ENCODE results near the gene CLEC11A.

The CLEC11A gene

GRCh38 chr19:50718255-50719118 lies 4.7 kb upstream of the CLEC11A start:
- in situ Hi-C loops (cut with MboI; ENCODE audit: low pct_unique_long_range_greater_than_20kb, low sequenced_read_pairs, unreplicated experiment): no loop called here
- TF ChIP-seq, protein P1, sequence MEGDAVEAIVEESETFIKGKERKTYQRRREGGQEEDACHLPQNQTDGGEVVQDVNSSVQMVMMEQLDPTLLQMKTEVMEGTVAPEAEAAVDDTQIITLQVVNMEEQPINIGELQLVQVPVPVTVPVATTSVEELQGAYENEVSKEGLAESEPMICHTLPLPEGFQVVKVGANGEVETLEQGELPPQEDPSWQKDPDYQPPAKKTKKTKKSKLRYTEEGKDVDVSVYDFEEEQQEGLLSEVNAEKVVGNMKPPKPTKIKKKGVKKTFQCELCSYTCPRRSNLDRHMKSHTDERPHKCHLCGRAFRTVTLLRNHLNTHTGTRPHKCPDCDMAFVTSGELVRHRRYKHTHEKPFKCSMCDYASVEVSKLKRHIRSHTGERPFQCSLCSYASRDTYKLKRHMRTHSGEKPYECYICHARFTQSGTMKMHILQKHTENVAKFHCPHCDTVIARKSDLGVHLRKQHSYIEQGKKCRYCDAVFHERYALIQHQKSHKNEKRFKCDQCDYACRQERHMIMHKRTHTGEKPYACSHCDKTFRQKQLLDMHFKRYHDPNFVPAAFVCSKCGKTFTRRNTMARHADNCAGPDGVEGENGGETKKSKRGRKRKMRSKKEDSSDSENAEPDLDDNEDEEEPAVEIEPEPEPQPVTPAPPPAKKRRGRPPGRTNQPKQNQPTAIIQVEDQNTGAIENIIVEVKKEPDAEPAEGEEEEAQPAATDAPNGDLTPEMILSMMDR (IDR thresholded peaks at IDR 0.05; ENCODE audit: extremely low read depth, insufficient read depth, missing control alignments): no peak
- DNase-seq (ENCODE audit: low spot score): no peak

GRCh38 chr19:50719119-50719435 lies 4.1 kb upstream of the CLEC11A start:
- no peak for DNase-seq (ENCODE audit: low spot score)
- in situ Hi-C loops (cut with MboI; ENCODE audit: low pct_unique_long_range_greater_than_20kb, low sequenced_read_pairs, unreplicated experiment): no loop called here
- TF ChIP-seq, protein P1 (IDR thresholded peaks at IDR 0.05; ENCODE audit: extremely low read depth, insufficient read depth, missing control alignments): no peak

- TF ChIP-seq, protein P1 (IDR thresholded peaks at IDR 0.05; ENCODE audit: extremely low read depth, insufficient read depth, missing control alignments): no peak
- DNase-seq (ENCODE audit: low spot score): no peak
- in situ Hi-C loops (cut with MboI; ENCODE audit: low pct_unique_long_range_greater_than_20kb, low sequenced_read_pairs, unreplicated experiment): no loop called here
These were observed 3.6 kb upstream of the CLEC11A start, which contains the start of gene SHANK1 for GRCh38 chr19:50719566-50719965. SHANK1 (minus strand) TSS chr19:50719802; CDS start chr19:50716919, 2,883 bp downstream.

DNA sequence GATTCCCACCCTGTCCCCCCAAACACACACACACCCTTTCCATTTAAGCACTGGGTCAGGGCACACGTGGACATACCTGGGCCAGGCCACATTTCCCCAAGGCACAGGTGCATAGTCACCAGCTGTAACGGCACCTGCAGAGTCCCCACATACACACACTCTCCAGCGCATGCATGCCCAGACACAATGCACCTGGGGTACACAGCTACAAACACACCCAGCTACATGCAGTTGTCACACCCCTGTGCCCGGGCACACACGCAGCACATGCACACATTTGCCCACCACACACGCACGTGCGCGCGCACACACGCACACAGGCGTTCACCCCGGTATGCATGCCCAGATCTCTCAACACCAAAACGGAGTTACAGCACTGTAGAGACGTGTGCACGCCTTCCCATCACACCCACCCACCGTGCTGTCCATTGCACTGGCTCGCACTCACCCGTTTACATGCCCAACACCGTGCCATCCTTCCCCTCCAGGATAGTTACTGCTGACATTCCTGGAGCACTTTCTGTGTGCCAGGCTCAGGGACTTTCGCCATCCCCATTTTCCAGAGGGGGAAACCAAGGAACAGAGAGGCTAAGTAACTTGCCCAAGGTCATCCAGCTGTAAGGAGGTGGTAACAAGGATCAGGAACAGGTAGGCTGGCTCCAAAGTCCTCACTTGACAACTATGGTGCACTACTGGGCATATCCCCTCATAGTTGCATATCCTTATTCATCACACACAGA lies 2.8 kb upstream of the CLEC11A start:
- in situ Hi-C loops (cut with MboI; ENCODE audit: low pct_unique_long_range_greater_than_20kb, low sequenced_read_pairs, unreplicated experiment): no loop called here
- no peak for DNase-seq (ENCODE audit: low spot score)
- TF ChIP-seq, protein P1 (IDR thresholded peaks at IDR 0.05; ENCODE audit: extremely low read depth, insufficient read depth, missing control alignments): no peak

- TF ChIP-seq, protein P1 (IDR thresholded peaks at IDR 0.05; ENCODE audit: extremely low read depth, insufficient read depth, missing control alignments): no peak
- DNase-seq (ENCODE audit: low spot score): no peak
- in situ Hi-C loops (cut with MboI; ENCODE audit: low pct_unique_long_range_greater_than_20kb, low sequenced_read_pairs, unreplicated experiment): no loop called here
These were observed 2.2 kb upstream of the CLEC11A start for GRCh38 chr19:50720921-50721381.

- in situ Hi-C loops (cut with MboI; ENCODE audit: low pct_unique_long_range_greater_than_20kb, low sequenced_read_pairs, unreplicated experiment): no loop called here
- TF ChIP-seq, protein P1 (IDR thresholded peaks at IDR 0.05; ENCODE audit: extremely low read depth, insufficient read depth, missing control alignments): no peak
- DNase-seq (ENCODE audit: low spot score): no peak
These were observed 1.6 kb upstream of the CLEC11A start for GRCh38 chr19:50721441-50722137.

Data from GM13977 (cell line).